Loucy (cell line): ENCODE results near the gene TPI1.

Experiments
- H2AFZ ChIP-seq: fragments of 200-600 bp; sonication (generic); 2 replicates; pipeline ENCODE4 v1.6.0; 2016; ENCODE audit warnings: antibody characterized with exemption, mild to moderate bottlenecking, low read length, moderate library complexity
- H3F3A ChIP-seq: fragments of 200-600 bp; 2 replicates; pipeline ENCODE4 v1.6.0; 2016; ENCODE audit warnings: antibody characterized with exemption, low read depth, mild to moderate bottlenecking
- H3K27me3 ChIP-seq: fragments of 200-600 bp; sonication (generic); 2 replicates; pipeline ENCODE4 v1.6.1; 2014; ENCODE audit warnings: low read length, mild to moderate bottlenecking; ENCODE audit not compliant: insufficient read depth, poor library complexity, severe bottlenecking
- H3K36me3 ChIP-seq: fragments of 200-600 bp; sonication (generic); 2 replicates; pipeline ENCODE4 v1.6.1; 2016; ENCODE audit warnings: low read length; ENCODE audit not compliant: insufficient read depth
- H3K4me1 ChIP-seq: fragments of 200-600 bp; sonication (generic); 2 replicates; pipeline ENCODE4 v1.5.1; 2014; ENCODE audit warnings: low read length, mild to moderate bottlenecking; ENCODE audit not compliant: insufficient read depth, poor library complexity, severe bottlenecking
- H3K4me2 ChIP-seq: fragments of 200-600 bp; sonication (generic); 2 replicates; pipeline ENCODE4 v1.6.0; 2014; ENCODE audit warnings: antibody characterized with exemption, low read length, low read depth, mild to moderate bottlenecking; ENCODE audit not compliant: poor library complexity, severe bottlenecking
- H3K4me3 ChIP-seq: fragments of 200-600 bp; sonication (generic); 2 replicates; pipeline ENCODE4 v1.5.1; 2014; ENCODE audit warnings: low read length, mild to moderate bottlenecking, mixed read lengths; ENCODE audit not compliant: poor library complexity, severe bottlenecking
- H3K79me2 ChIP-seq: fragments of 200-600 bp; sonication (generic); 2 replicates; pipeline ENCODE4 v1.6.1; 2014; ENCODE audit warnings: low read length; ENCODE audit not compliant: insufficient read depth
- H3K9ac ChIP-seq: fragments of 200-600 bp; sonication (generic); 2 replicates; pipeline ENCODE4 v1.6.0; 2014; ENCODE audit warnings: mild to moderate bottlenecking, low read depth, low read length, moderate library complexity; ENCODE audit not compliant: poor library complexity, severe bottlenecking
- H3K9me2 ChIP-seq: fragments of 200-600 bp; sonication (generic); replicated peaks from 2 replicates; pipeline ENCODE4 v1.6.1; 2016; ENCODE audit warnings: low read depth, low read length, mixed read lengths
- H3K9me3 ChIP-seq: fragments of 200-600 bp; sonication (generic); 2 replicates; pipeline ENCODE4 v1.6.1; 2014; ENCODE audit warnings: mild to moderate bottlenecking, antibody characterized with exemption, low read length, low read depth; ENCODE audit not compliant: insufficient read depth
- H4K20me1 ChIP-seq: fragments of 200-600 bp; sonication (generic); 2 replicates; pipeline ENCODE4 v1.6.0; 2014; ENCODE audit warnings: antibody characterized with exemption, low read length, mild to moderate bottlenecking; ENCODE audit not compliant: insufficient read depth, poor library complexity, severe bottlenecking
- CTCF ChIP-seq: fragments of 200-600 bp; sonication (generic); conservative IDR thresholded peaks from 2 replicates; pipeline ENCODE4 v1.5.1; 2014; ENCODE audit warnings: mild to moderate bottlenecking, antibody characterized with exemption, low read length
- EZH2phosphoT487 ChIP-seq: fragments of 200-600 bp; IDR thresholded peaks from 2 replicates; pipeline ENCODE4 v1.6.1; 2018; ENCODE audit warnings: antibody characterized with exemption, mild to moderate bottlenecking, moderate library complexity, borderline replicate concordance

The TPI1 gene

GRCh38 chr12:6866163-6866919 lies 990 bp upstream of the TPI1 start:
- peaks cover 4% of the 10 kb centered on the region for H3K27me3 ChIP-seq
- H3K4me1 ChIP-seq: peaks cover 24% of the 10 kb centered on the region
- H3F3A ChIP-seq: no peaks in the 10 kb centered on the region; the same call in 1 of the 2 replicates
- H3K9me3 ChIP-seq: no peaks in the 10 kb centered on the region
- no peak overlapping the region for H2AFZ ChIP-seq
- no peaks in the 10 kb centered on the region for H3K9me2 ChIP-seq
- TF ChIP-seq CTCF (no peak), EZH2phosphoT487 (no peak)
- H3K79me2 ChIP-seq: peaks cover 45% of the 10 kb centered on the region
- peaks cover 64% of the 10 kb centered on the region; the same call in 1 of the 2 replicates for H3K36me3 ChIP-seq
- peak overlapping the region; percentile 87 for H3K4me2 ChIP-seq
- H4K20me1 ChIP-seq: peaks cover 34% of the 10 kb centered on the region
- H3K9ac ChIP-seq: peak overlapping the region; percentile 97
- peak overlapping the region; percentile 94 for H3K4me3 ChIP-seq

DNA sequence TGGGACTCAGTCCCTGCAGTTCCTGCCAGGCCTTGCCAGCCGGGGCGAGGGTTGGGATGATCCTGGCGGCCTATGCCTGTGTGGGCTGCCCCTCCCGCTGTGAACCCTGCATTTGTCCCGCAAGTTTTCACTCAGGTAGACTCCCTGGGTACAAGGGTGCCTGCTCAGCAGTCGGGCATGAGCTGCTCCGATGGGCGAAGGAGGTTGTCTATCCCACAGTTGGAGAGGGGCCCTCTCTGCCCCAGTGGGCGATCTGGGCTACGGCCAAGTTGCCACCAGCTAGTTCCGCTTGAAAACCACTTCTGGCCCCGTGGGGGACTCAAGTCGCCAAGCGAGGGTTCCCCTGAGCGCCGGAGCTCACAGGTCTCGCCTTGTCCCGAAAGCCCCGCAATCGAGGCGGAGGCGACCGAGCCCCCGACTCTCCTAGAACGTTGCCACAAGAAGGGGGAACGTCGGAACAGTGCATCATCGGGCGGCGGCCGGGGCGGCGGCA lies 365 bp upstream of the TPI1 start:
- TF ChIP-seq EZH2phosphoT487: no peak
- no peak for TF ChIP-seq CTCF
- H3K4me1 ChIP-seq: peaks cover 29% of the 10 kb centered on the region
- H3K4me3 ChIP-seq: peak overlapping the region; percentile 94
- peak overlapping the region; percentile 76 for H2AFZ ChIP-seq
- no peaks in the 10 kb centered on the region for H3K9me2 ChIP-seq
- peak overlapping the region; percentile 97 for H3K9ac ChIP-seq
- H3K9me3 ChIP-seq: no peaks in the 10 kb centered on the region
- H3K36me3 ChIP-seq: peaks cover 59% of the 10 kb centered on the region; the same call in 1 of the 2 replicates
- H3K4me2 ChIP-seq: peak overlapping the region; percentile 87
- peaks cover 40% of the 10 kb centered on the region for H4K20me1 ChIP-seq
- H3F3A ChIP-seq: peaks cover 4% of the 10 kb centered on the region; the same call in 1 of the 2 replicates
- H3K79me2 ChIP-seq: peaks cover 47% of the 10 kb centered on the region
- peaks cover 4% of the 10 kb centered on the region for H3K27me3 ChIP-seq

GRCh38 chr12:6868211-6869048 lies 1.1 kb downstream of the TPI1 start:
- H3K9me3 ChIP-seq: no peaks in the 10 kb centered on the region
- peak; percentile 42 for TF ChIP-seq CTCF
- no peak for TF ChIP-seq EZH2phosphoT487
- peaks cover 38% of the 10 kb centered on the region for H3K4me1 ChIP-seq
- peaks cover 51% of the 10 kb centered on the region for H4K20me1 ChIP-seq
- H3K4me3 ChIP-seq: peak overlapping the region; percentile 94
- peak overlapping the region; percentile 97 for H3K9ac ChIP-seq
- H3F3A ChIP-seq: peaks cover 5% of the 10 kb centered on the region; the same call in 1 of the 2 replicates
- H3K36me3 ChIP-seq: peaks cover 45% of the 10 kb centered on the region; the same call in 1 of the 2 replicates
- H3K27me3 ChIP-seq: peaks cover 4% of the 10 kb centered on the region
- peak overlapping the region; percentile 98 for H3K4me2 ChIP-seq
- no peak overlapping the region for H2AFZ ChIP-seq
- no peaks in the 10 kb centered on the region for H3K9me2 ChIP-seq
- peaks cover 58% of the 10 kb centered on the region for H3K79me2 ChIP-seq
